Globus pallidus (tissue), 1 donor: ENCODE results near the gene TMEM150C.

Experiments
- DNase-seq: peaks from one replicate; pipeline ENCODE4 v3.0.0-alpha.2; 2015; ENCODE audit warnings: low spot score

TMEM150C gene

DNA sequence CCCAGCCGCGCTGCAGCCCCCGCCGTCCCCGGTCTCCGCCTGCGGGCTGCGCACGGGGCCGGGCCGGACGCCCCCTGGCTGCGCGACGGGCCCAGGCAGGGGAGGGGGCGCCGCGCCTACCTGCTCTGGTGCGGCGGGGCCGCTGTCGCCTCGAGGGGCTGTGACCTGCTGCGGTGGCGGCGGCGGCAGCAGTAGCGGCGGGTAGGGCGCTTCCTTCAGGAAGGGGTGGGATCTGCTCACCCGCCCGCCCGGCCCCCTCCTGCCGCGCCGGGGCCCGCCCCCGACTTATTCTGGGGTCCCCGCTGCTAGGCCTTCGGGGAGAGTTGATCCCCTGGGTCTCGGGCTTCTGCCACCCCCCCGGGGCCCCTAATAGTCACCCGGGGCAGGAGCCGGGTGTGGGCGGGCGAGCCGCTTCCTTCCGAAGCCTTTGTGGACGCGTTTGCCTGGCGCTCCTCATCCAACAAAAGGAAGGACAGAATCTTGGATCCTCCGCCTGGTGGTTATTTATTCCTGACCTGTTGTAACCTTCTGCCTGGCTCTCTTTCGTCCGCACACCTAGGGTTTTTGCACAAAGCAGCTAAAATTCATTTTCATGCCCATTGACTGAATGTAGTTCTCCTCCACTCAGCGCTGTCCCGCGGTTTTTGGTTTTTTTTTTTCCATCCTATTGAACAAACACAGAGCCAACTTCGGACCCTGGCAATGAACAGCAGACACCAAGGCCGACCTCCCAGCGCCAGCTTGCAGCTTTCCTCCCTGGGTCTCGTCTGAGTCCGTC, at the start of gene TMEM150C:
TSS of gene TMEM150C (minus strand) at position 203 of the 778 bp plus-strand sequence. CDS start 57,331 bp downstream, outside the sequence.
- DNase-seq: peak; percentile 17

DNA sequence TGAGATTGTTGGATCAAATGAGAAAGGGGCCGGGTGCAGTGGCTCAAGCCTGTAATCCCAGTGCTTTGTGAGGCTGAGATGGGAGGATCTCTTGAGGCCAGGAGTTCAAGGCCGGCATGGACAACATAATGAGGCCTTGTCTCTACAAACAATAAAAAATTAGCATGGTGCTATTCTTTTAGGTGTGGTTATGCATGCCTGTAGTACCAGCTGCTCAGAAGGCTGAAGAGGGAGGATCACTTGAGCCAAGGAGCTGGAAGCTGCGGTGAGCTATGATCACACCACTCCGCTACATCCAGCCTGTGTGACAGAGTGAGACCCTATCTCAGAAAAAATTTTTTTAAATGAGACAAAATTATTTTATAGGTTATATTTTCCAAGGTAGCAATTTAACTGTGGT, 49.7 kb upstream of the TMEM150C start:
- DNase-seq: no peak

DNA sequence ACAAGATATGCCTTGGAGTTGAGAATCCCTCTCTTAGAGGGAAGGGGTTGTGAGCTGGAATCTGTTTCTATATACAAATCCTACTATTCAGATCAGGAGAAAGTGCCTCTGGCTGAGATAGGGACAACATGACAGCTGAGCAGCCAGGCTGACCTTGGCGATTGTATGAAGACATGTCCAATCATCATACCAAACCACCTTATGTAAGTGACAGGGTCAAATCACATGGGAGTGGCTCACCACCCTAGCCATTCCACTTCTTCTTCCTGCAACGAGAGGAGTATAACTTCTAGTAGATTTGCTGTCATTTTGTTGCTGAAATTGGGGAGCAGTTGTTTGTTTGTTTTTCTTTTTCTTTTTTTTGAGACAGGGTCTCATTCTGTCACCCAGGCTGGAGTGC, 48.3 kb upstream of the TMEM150C start:
- no peak for DNase-seq

DNA sequence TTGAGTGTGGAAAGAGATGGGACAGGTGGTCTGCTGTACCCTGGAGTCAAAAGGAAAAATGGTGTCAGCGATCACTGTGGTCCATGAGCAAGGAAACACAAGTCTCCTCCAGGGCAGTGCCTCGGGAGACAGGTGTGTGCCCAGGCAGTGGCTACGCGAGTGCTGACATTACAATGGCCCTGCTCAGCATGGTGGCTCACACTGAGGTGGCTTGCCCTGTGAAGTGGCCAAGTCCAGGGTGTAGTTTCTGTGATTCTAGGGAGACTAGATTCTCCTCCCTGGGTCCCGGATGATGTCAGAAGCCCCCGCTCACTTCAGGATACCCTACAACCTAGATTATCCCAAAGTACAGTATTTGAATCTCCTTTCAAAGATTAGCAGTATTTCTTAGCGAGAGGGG, 44.8 kb upstream of the TMEM150C start:
- no peak for DNase-seq

DNA sequence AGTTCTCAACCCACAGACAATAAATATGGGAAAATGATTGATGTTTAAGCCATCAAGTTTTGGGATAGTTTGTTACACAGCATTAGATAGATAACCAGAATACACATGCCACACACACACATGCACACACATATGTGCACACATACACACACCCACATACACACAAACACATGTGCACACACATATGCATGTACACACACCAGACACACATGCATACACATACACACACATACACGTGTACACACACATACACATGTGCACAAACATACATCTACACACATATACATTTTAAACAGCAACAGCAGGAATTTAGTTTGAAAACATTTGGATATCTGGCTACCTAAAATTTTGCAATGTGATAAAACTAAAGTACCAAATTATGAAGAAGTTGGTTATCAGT, 42.7 kb upstream of the TMEM150C start:
- DNase-seq: no peak

DNA sequence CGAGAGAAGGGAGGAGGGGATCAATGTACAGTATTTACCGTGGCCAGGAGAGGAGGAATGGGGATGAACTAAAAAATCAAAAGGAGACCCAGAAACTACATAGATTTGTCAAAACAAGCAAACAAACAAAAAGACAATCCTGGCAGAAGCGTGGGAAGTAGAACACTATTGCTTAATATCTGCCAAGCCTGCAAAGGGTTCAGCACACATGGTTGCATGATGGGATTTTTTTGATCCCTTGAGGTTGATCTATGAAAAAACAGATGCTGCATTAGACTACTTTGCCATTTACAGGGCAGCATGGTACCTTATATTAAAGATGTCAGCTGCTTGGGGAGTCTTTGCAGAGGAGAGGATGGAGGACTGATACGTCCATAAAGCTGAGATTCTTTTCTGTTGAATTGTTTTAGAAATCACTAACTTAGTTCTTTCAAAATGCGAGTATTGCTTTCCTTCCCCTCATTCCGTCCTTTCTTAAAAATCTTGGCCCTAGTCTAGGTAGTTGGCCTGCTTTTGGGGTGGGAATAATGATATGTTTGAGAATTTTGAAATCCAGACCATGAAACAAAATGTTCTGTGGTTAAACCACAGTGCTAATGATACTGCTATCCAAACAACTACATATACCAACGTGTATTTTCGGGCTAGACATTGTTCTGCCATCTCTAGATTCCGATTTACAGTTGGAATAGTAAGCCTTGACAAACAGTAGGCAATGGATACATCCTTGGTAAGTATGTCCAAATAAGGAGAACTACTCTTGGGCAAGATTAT, 39.6 kb upstream of the TMEM150C start:
- DNase-seq: no peak

DNA sequence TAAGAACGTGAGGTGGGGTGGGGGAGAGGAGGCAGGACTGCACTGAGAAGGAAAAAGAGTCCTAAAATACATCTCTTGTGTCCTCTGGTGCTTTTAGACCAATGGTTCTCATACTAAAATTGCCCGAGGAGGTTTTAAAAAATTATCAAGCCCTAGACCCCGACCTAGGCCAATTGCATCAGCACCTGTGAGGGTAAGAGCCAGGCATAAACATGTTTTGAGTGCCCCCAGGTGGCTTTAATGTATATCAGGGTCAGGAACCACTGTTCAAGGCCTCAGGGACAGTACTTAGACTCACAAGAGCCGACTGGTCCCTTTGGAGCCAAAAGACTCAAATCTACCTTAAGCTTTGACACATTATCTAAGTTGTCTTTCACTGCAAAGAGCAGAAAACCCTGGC, 37.5 kb upstream of the TMEM150C start:
- no peak for DNase-seq

DNA sequence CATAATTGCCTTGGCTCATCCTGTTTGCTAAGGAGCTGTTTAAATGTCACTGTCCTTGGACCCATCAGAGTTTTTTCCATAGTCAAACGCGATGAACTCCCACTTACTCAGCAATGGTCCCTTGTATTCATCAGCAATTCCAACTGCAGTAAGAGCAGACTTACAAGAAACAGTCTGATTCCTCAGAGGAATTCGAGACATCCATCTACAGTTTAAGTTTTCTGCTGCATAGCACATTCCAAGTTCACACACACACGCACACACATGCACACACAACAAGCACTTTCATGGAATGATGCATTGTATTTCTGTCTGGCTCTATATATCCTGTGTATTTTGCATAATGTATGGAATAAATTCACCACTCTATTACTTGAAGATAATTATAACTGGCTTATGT, 32.7 kb upstream of the TMEM150C start:
- no peak for DNase-seq

DNA sequence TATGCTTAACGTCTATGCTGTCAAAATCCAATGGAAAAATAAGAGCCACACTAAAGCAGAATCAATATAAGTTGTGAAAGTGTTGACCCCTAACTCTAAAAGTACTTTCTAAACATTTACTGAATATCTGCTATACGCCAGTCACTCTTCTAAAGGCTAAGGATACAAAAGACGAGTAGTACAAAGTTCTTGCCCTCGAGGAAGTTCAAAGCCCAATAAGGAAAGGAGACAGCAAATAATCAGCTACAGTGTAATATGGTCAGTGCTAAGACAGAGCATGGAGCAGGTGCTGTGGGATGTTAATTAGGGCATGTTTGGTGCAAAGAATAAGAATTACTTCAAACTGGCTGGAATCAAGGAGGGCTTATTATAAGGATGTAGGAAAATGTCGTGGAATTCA, 31.6 kb upstream of the TMEM150C start:
- no peak for DNase-seq

DNA sequence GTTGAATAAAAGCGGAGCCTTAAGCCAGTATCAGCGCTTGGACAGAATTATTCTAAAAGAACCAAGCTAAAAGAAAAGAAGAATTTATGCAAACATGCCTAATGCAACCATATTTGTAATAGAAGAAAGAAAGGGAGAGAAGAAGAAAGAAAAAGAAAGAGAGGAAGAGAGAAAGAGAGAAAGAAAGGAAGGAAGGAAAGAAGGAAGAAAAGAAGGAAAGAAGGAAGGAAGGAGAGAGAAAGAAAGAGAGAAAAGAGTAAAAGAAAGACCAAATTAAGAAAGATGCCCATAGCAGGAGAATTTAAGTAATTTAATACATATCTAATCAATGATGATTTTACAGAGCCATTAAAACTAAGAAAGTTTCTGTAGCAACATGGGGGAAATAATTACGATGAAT, 30.9 kb upstream of the TMEM150C start:
- DNase-seq: no peak

DNA sequence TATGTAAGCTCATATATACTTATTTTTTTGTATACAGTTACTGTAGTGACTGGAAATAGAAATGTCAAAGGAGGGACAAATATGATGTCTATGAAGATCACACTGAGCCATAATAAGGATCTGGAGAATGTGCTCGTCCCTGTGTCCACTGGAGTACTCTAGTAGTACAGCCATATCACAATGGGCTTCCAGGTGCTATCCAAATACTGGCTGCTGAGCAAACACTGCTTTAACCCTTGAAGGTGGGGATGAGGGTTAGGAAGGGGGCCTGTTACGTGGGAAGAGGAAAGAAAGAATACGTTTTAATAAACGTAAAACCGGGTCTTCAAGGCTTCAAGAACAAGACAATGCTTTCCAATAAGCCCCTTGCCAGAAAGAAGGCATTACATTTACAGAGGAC, 29.8 kb upstream of the TMEM150C start:
- DNase-seq: no peak

DNA sequence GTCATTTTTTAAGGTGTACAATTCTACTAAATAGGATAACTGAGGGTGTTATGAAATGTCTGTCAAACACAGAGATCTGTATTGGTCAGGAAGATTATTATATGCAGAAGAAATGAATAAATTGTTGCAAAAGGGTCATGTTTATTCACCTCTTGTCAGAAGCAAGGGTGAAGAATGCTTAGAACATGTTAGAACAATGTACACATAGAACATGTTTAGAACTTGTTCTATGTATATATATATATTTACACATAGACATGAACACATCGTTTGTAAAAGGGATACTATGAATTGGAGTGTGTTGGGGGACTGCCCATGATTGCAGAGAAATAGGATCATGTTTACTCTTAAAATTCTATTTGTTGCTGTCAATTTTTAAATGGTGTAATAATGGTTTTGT, 28.0 kb upstream of the TMEM150C start:
- no peak for DNase-seq

DNA sequence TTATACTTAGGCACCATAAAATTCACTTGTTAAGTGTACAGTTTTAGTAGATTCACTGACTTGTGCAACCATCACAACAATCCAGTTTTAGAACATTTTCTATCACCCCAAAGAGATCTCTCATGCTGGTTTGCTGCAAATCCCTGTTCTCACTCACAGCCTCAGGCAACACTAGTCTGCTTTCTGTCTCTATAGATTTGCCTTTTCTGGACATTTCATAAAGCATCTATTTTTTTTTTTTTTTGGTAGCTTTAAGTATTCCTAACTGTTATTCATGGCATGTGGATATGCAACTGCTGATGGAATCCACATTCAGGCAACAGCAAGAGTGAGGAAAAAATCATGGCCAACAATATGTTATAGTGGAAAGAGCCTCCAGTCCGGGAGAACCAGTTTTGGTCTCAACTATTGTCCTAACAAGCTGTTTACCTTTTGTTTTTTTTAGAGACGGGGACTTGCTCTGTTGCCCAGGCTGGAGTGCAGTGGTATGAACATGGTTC, 27.0 kb upstream of the TMEM150C start:
- no peak for DNase-seq

DNA sequence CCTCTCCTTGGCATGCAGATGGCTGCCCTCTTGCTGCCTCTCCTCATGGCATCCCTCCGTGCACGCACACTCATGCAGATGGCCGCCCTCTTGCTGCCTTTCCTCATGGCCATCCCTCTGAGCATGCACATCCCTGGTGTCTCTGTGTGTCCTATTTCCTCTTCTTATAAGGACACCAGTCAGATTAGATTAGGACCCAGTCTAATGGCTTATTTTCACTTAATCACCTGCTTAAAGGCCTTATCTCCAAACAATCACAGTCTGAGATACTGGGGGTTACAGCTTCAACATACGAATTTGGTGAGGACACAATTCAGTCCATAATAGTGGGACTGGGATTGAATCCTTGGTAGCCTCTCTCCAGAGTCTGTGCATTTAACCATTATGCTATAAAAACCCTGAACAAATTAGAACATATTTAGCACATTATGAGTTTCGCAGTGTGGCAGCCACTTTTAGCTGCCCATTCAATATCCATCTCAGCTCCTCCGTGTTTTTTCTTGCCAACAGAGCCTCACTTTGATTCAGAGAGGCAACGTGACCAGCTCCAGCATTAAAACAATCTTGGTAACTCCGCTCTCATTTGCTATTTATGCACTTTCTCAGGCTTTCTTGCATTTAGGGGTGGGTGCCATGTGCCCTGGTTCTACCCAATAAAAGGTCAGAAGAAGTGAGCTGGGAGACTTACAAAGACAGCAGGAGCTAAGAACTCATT, 26.2 kb upstream of the TMEM150C start:
- DNase-seq: no peak

DNA sequence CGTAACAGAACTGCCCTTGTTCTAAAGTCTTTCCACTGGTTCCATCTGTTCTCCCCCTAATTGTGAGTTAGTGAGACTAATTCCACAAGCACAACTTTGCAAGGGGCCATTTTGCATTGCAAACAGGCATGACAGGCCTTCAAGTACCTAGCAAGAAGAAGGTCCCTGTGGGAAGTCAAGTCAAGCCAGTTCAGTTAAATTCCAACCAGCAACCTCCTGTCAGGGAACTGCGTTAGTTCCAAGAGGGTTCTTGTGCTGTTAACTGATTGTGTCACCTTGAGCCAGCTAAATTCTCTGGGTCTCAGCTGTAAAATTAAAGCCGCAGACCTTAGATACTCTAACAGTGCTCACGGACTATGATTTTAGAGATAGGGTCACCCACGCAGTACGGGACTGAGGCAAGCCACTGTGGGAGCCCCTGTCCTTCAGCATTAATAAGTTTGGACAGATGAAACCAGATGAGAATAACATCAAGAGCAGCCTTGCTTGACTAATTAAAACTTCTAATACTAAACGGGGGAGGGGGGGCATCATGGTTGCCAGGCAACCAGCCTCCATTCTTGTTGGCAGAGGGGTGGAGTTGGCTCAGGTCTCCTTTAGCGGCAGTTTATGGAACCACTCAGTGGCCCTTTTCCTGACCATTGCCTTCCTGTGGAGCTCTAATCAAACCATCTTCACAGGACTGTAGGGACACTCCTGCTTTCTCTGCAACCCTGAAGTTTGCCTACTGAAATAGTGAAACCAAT, 24.1 kb upstream of the TMEM150C start:
- no peak for DNase-seq

DNA sequence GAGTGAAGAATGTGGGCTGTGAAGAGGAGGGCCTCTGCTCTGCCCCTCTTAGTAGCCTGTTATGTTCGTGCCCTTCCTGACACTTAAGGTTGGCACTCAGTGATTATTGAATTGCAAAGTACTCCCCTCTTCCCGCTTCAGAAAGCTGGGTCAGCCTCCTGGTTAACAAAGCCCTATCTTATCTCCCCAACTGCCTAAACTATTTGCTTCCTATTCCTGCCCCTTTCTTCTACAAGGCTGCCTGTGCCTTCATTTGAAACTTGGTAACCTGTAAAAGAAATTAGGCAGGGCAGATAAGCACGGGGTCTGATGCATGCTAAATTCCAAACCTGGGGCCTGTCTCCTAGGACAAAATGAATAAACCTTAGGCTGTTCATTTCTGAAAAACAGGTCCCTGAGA, 23.1 kb upstream of the TMEM150C start:
- no peak for DNase-seq

DNA sequence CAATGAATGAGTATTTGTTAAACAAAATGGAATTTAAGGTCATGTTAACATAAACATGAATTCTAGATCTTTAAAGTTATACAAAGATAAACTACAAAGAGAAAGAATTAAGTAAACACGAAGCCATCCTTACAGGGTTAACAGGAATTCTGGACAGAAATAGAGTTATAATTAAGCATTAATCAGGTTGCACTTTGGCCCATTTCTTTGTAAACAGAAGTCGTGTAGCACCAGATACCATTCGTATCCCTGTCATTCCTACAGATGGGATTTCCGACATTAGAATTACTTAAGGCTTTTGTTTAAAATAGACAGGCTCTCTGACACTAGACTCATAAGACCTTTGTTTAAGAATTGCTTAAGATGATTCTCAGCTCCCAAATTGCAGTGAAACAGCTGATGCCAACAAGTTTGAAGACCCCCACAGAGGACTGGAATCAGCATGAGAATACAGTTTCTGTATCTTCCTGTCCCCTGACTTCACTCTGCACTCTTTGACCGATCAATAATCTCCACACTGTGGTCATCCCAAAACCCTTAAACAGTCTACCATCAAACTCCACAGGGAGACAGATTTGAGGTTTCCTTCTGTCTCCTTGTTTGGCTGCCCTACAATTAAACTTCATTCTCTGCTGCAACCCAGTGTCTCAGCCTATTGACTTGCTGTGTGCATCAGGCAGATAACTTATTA, 22.3 kb upstream of the TMEM150C start:
- no peak for DNase-seq

DNA sequence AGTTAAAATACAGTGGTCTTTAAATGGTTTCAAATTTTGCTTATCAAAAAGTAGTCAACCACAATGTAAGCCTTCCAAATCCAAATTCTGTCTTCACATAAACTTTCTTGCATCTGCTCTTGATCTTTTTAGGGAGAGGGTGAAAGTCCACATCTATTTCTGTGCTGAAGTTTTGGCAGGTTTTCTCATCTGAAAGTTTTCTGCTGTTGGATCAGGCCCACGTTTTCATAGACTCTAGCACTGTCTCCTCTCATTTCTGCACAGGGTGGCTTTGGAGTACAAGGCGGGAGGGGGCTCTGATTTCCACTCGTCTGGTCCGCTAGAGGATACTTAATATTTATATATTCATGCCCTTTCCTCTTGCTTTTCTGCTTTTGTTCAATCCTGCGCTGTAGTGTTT, 18.1 kb upstream of the TMEM150C start:
- no peak for DNase-seq

DNA sequence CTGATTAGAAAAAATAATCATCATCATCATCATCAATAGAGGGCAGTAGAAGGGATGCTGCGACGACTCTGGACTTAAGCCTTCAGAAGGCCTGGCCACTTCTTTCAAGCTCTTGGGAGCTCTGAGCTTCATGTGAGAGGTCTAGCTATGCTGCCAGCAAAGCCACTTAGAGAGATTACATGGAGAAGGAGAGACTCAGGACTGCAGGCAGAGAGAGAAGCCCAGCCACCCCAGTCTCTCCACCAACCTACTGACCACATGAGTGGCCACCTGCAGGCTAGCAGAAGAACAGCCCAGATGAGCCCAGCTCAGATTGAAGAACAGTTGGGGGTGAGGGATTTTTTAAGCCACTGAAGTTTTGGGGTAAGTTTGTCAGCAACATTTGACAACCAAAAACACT, 17.1 kb upstream of the TMEM150C start:
- peak; percentile 18 for DNase-seq

DNA sequence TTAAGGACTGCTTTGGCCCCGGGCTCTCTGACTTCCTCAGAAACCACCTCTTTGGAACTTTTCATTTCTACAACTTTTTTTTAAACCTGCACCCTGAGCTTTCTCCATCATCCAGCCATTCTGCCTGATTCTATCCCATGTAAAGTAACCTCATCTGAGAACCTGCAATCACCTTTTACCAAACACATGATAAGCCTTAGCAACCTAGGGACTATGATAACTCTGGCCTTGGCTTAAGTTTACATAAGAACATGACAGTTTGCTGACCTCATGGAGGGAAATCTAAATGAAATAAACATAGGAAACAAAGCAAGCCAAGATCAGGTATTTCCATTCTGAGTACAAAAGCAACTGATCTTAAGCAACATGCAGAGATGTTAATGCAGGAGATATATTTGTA, 15.7 kb upstream of the TMEM150C start:
- no peak for DNase-seq

DNA sequence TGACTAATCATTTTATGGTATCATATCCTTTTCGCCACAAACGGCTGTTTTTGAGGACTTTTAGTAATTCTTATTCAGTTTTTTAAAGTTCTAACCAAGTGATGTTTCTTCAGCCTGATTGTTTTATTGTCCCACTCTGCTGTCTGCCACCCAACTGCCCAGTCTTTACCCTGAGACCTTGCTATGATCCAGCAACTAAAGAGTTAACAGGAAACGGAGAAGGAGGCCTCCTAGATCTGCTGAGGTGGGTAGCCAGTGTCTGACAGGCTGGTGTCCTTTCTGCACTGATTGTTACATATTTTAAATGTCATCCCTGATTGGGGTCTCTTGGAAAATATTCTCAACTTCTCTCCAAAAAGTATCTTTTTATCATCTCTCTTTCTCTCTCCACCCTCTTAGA, 7.9 kb upstream of the TMEM150C start:
- no peak for DNase-seq
